Memory B cell (primary cell): ENCODE results near the gene DNAL4.

ENCODE experiments used
- ATAC-seq: fragments of 150-1000 bp; cut with Tn5 transposase; 2 replicates; pipeline ENCODE4 v1.10.0; 2021; ENCODE audit warnings: low read depth, mild to moderate bottlenecking, moderate library complexity
- DNase-seq, 2 donors: peaks; one replicate each; pipeline ENCODE4 v3.0.0; 2022; ENCODE audit warnings: low spot score in 2 of 2
- H3K27ac Mint-ChIP-seq: one replicate; pipeline ENCODE4 v1.8.0; 2022; ENCODE audit warnings: mild to moderate bottlenecking, moderate library complexity, mixed read lengths
- H3K27me3 Mint-ChIP-seq: one replicate; pipeline ENCODE4 v1.8.0; 2022; ENCODE audit warnings: mixed read lengths
- H3K36me3 Mint-ChIP-seq: one replicate; pipeline ENCODE4 v1.8.0; 2022; ENCODE audit warnings: mild to moderate bottlenecking, mixed read lengths
- H3K4me1 Mint-ChIP-seq: one replicate; pipeline ENCODE4 v1.8.0; 2022; ENCODE audit warnings: mixed read lengths
- H3K4me3 Mint-ChIP-seq: one replicate; pipeline ENCODE4 v1.8.0; 2022; ENCODE audit warnings: mild to moderate bottlenecking, moderate library complexity, mixed read lengths
- H3K9me3 Mint-ChIP-seq: one replicate; pipeline ENCODE4 v1.8.0; 2022; ENCODE audit warnings: mixed read lengths

Gene DNAL4

GRCh38 chr22:38786631-38787030, 7.3 kb downstream of the DNAL4 start:
- Mint-ChIP-seq H3K4me3 (no peak overlapping the region), H3K4me1 (no peaks in the 10 kb centered on the region), H3K27me3 (no peaks in the 10 kb centered on the region), H3K27ac (no peak overlapping the region), H3K36me3 (peaks cover 6% of the 10 kb centered on the region), H3K9me3 (no peaks in the 10 kb centered on the region)
- DNase-seq, result no peak
- no peak for ATAC-seq

GRCh38 chr22:38784856-38785255, 9.1 kb downstream of the DNAL4 start:
- no peak for ATAC-seq
- no peak for DNase-seq
- Mint-ChIP-seq H3K9me3 (no peaks in the 10 kb centered on the region), H3K27ac (no peak overlapping the region), H3K4me3 (no peak overlapping the region), H3K27me3 (no peaks in the 10 kb centered on the region), H3K36me3 (peaks cover 10% of the 10 kb centered on the region), H3K4me1 (no peaks in the 10 kb centered on the region)

DNA sequence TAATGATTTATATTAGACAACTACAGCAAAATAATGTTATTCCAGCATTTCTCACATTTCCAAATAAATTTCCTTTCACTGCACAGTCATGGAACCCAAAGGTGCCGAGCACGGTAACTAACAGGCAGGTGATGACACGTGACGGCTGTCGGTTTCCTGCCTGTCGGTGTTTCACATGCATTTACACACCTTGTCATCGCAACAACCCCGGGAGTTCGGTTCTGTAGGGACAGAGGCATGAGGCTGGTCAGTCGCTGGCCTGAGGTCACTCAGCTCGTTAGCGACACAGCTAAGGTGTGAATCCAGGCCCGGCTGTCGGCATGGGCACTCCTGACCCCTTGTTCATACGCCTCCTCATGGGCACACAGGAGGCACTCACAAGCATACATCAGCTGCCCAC, 9.9 kb downstream of the DNAL4 start:
- DNase-seq, result no peak
- Mint-ChIP-seq H3K27me3 (no peaks in the 10 kb centered on the region), H3K4me3 (no peak overlapping the region), H3K36me3 (peaks cover 11% of the 10 kb centered on the region), H3K9me3 (no peaks in the 10 kb centered on the region), H3K27ac (no peak overlapping the region), H3K4me1 (no peaks in the 10 kb centered on the region)
- ATAC-seq, result no peak

DNA sequence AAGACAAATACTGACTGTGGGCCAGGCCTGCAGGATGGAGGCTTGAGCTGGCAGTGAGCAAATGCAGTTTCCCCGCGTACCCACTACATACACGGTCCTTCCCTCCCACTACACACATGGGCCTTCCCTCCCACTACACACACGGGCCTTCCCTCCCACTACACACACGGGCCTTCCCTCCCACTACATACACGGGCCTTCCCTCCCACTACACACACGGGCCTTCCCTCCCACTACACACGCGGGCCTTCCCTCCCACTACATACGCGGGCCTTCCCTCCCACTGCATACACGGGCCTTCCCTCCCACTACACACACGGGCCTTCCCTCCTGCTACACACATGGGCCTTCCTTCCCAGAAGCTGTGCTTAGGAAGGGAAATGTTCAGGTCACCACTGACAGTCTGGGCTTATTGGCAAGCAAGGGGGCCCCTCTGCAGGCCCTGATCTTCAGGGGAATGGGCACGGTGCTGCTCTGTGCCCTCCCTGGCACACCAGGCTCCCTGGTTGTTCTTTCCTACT, 10.8 kb downstream of the DNAL4 start:
- ATAC-seq (no peak), DNase-seq (no peak)
- Mint-ChIP-seq H3K36me3 (peaks cover 14% of the 10 kb centered on the region), H3K9me3 (no peaks in the 10 kb centered on the region), H3K27me3 (no peaks in the 10 kb centered on the region), H3K4me1 (no peaks in the 10 kb centered on the region), H3K4me3 (no peak overlapping the region), H3K27ac (peak overlapping the region; percentile 58)

- Mint-ChIP-seq H3K27ac (no peak overlapping the region), H3K4me3 (no peak overlapping the region), H3K9me3 (no peaks in the 10 kb centered on the region), H3K4me1 (no peaks in the 10 kb centered on the region), H3K27me3 (no peaks in the 10 kb centered on the region), H3K36me3 (peaks cover 14% of the 10 kb centered on the region)
- ATAC-seq (no peak), DNase-seq (no peak)
These were observed 11.4 kb downstream of the DNAL4 start for GRCh38 chr22:38782402-38783094.

DNA sequence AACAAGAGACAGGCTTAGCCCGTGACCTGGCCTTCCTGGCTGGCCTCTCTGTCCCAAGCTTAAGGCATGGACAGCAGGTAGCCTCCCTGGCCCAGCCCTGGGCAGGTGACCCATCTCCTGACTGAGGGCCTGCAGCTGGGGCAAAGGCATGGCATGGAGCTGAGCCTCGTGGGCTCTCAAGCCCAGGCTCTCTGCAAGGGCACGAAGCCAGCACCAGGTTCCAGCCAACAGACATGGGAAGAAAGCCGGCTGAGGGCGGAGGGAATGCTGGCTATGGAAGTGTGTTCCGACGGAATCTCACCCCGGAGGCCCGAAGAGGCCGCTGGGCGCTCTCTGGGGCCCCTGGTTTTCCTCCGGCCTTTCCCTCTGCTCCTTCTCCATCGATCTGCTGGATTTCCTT, 12.9 kb downstream of the DNAL4 start:
- ATAC-seq (no peak), DNase-seq (no peak)
- Mint-ChIP-seq H3K4me1 (no peaks in the 10 kb centered on the region), H3K4me3 (no peak overlapping the region), H3K27me3 (no peaks in the 10 kb centered on the region), H3K27ac (no peak overlapping the region), H3K9me3 (no peaks in the 10 kb centered on the region), H3K36me3 (peaks cover 14% of the 10 kb centered on the region)

DNA sequence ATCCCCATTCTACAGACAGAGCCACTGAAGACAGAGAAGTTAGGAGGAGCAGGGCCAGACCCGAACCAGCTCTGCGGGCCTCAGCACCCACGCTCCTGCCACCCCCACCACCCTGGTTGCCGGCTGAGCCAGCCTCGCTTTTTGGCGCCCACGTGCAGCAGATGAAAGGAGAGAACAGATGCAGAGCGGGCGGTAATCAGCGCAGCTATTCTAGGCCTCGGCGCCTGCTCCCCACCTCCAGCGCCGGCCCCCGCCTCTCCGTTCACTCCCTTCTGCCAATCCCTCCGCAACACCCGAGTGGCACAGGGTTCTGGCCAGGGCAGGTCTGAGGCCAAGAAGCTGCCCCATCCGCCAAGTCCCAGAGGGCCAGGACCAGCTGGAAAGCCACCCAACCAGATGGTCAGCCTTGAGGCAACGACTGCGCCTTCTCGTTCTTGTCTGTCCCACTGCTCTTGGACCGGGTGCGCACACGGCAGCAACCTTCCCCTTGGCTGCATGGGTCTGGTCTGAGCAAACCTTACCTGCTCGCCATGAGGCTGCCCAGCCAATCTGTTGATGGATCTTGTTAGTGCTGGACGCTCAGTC, 16.8 kb downstream of the DNAL4 start:
- H3K4me3 Mint-ChIP-seq, result no peak overlapping the region
- no peaks in the 10 kb centered on the region for H3K27me3 Mint-ChIP-seq
- DNase-seq (no peak), ATAC-seq (no peak)
- H3K36me3 Mint-ChIP-seq, result peaks cover 13% of the 10 kb centered on the region
- no peak overlapping the region for H3K27ac Mint-ChIP-seq
- no peaks in the 10 kb centered on the region for H3K9me3 Mint-ChIP-seq
- peaks cover 4% of the 10 kb centered on the region for H3K4me1 Mint-ChIP-seq

GRCh38 chr22:38776086-38776485, 17.9 kb downstream of the DNAL4 start:
- no peak overlapping the region for H3K4me3 Mint-ChIP-seq
- ATAC-seq, result no peak
- no peak for DNase-seq
- no peaks in the 10 kb centered on the region for H3K27me3 Mint-ChIP-seq
- peaks cover 4% of the 10 kb centered on the region for H3K36me3 Mint-ChIP-seq
- H3K27ac Mint-ChIP-seq, result no peak overlapping the region
- H3K9me3 Mint-ChIP-seq, result no peaks in the 10 kb centered on the region
- peaks cover 4% of the 10 kb centered on the region for H3K4me1 Mint-ChIP-seq

GRCh38 chr22:38775656-38776055, 18.3 kb downstream of the DNAL4 start:
- peaks cover 4% of the 10 kb centered on the region for H3K4me1 Mint-ChIP-seq
- H3K27me3 Mint-ChIP-seq, result no peaks in the 10 kb centered on the region
- H3K27ac Mint-ChIP-seq, result no peak overlapping the region
- ATAC-seq (no peak), DNase-seq (no peak)
- H3K9me3 Mint-ChIP-seq, result no peaks in the 10 kb centered on the region
- H3K36me3 Mint-ChIP-seq, result peaks cover 4% of the 10 kb centered on the region
- no peak overlapping the region for H3K4me3 Mint-ChIP-seq

GRCh38 chr22:38774496-38775166, 19.3 kb downstream of the DNAL4 start:
- H3K36me3 Mint-ChIP-seq, result peaks cover 4% of the 10 kb centered on the region
- peaks cover 4% of the 10 kb centered on the region for H3K4me1 Mint-ChIP-seq
- no peaks in the 10 kb centered on the region for H3K9me3 Mint-ChIP-seq
- ATAC-seq (no peak), DNase-seq (no peak)
- H3K4me3 Mint-ChIP-seq, result no peak overlapping the region
- H3K27ac Mint-ChIP-seq, result no peak overlapping the region
- H3K27me3 Mint-ChIP-seq, result no peaks in the 10 kb centered on the region

DNA sequence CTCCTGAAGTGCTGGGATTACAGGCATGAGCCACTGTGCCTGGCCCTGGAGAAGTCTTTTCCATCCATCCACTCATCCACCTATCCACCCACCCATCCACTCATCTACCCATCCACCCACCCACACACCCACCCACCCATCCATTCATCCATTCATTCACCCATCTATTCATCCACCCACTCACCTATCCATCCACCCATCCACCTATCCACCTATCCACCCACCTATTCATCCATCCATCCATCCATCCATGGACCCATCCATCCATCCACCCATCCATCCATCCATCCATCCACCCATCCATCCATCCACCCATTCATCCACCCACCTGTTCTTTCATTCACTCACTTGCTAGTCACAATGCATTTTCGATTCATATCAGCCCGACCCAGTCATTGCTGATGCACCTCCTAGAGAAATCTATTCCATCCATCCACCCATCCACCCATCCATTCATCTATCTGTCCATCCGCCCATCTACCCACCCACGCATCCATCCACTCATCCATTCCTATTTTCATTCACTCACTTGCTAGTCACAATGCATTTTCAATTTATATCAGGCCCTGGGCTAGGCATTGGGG, 20.5 kb downstream of the DNAL4 start:
- DNase-seq (no peak), ATAC-seq (no peak)
- H3K4me3 Mint-ChIP-seq, result no peak overlapping the region
- H3K4me1 Mint-ChIP-seq, result peaks cover 8% of the 10 kb centered on the region
- H3K27me3 Mint-ChIP-seq, result no peaks in the 10 kb centered on the region
- H3K9me3 Mint-ChIP-seq, result no peaks in the 10 kb centered on the region
- H3K36me3 Mint-ChIP-seq, result no peaks in the 10 kb centered on the region
- H3K27ac Mint-ChIP-seq, result no peak overlapping the region

DNA sequence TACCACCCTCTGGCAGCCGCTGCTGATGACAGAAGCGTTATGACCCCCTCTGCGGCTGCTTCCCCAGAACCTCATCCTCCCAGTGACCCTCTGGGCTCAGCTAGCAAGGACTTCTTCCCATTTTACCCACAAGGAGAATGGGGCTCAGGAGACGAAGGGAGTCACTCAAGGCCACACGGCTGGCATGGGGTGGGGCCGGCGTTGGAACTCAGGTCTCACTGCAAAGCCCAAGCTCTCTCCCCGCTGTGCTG, 21.4 kb downstream of the DNAL4 start:
- Mint-ChIP-seq H3K36me3 (no peaks in the 10 kb centered on the region), H3K9me3 (no peaks in the 10 kb centered on the region), H3K4me1 (peaks cover 8% of the 10 kb centered on the region), H3K4me3 (no peak overlapping the region), H3K27ac (no peak overlapping the region), H3K27me3 (no peaks in the 10 kb centered on the region)
- ATAC-seq (no peak), DNase-seq (no peak)

GRCh38 chr22:38770257-38770949, 23.5 kb downstream of the DNAL4 start:
- H3K27me3 Mint-ChIP-seq, result no peaks in the 10 kb centered on the region
- no peak overlapping the region for H3K27ac Mint-ChIP-seq
- ATAC-seq (no peak), DNase-seq (no peak)
- H3K4me1 Mint-ChIP-seq, result peaks cover 14% of the 10 kb centered on the region
- no peaks in the 10 kb centered on the region for H3K9me3 Mint-ChIP-seq
- H3K4me3 Mint-ChIP-seq, result no peak overlapping the region
- no peaks in the 10 kb centered on the region for H3K36me3 Mint-ChIP-seq

GRCh38 chr22:38768036-38768435, 25.9 kb downstream of the DNAL4 start:
- no peak for DNase-seq
- no peaks in the 10 kb centered on the region for H3K9me3 Mint-ChIP-seq
- H3K27ac Mint-ChIP-seq, result no peak overlapping the region

More at GRCh38 chr22:38768036-38768435, 25.9 kb downstream of the DNAL4 start:
- Mint-ChIP-seq H3K36me3 (no peaks in the 10 kb centered on the region), H3K4me1 (peaks cover 12% of the 10 kb centered on the region), H3K27me3 (no peaks in the 10 kb centered on the region), H3K4me3 (no peak overlapping the region)
- ATAC-seq, result no peak
